ENCODE results near the gene HLCS. TPM values are rescaled to one million over a fixed set of nuclear protein-coding genes. Genes with fewer than 3 reads are reported as not detected.
A peak's percentile ranks its signal among the peaks of the same experiment; 100 is the strongest.

Gene HLCS
- total RNA-seq, 1 donor from 2014 or later: 34.9 TPM

DNA sequence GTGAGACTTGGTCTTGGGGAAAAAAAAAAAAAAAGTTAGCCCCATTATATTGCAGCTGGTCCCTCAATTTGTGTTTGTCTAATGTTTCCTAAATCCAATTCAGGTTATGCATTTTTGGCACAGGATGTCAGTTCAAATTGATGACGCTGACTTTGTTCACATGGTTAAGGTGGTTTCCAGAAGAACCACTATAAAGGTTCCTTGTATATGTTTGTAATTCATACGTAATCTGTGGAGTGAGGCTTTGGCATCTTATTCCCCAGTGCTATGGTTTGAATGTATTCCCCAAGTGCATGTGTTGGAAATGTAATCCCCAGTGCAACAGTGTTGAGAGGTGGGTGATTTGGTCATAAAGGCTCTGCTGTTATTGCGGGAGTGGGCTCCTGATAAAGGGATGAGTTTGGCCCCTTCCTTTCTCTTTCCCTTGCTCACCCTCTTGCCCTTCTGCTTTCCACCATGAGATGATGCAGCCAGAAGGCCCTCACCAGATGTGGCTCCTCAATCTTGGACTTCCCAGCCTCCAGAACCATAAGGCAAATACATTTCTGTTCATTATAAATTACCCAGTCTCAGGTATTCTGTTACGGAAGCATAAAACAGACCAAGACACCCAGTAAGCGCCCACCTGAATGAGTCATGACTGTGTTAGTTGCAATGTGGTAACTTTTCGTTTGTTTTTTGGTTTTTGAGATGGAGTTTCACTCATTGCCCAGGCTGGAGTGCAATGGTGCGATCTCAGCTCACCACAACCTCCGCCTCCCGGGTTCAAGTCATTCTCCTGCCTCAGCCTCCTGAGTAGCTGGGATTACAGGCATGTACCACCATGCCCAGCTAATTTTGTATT lies 19.5 kb upstream of the HLCS start:
- DNase-seq (ENCODE audit: low spot score): no peak

DNA sequence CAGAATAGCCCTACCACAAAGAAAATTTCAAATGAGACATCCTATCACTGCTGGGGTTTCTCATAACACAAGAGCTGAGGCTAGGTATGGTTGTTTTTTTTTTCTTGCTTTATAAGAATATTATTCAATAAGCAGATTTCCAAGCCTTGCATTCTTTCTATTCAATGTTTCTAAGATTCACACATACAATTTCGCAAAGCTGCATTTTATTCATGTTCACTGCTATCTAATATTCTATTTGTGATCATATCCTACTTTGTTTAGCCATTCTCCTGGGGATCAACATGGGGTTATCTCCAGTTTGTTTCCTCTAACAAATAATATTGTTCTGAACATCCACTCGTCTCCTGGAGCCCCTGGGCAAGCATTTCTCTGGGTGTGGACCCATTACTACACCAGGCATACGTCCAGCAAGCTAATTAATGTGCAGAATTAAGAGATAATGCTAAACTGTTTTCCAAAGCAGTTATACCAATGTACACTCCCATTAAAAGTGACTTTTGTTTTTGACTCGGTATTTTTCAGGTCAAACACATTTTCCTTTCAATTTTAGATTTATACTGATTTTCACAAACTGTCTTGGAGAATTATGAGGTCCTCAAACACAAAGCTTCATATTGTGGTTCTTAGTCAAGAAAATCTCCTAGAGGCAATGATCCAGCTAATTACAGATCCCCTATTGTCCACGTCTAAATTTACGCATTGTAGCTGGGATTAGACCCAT lies 15.7 kb upstream of the HLCS start:
- no peak for DNase-seq (ENCODE audit: low spot score)

DNA sequence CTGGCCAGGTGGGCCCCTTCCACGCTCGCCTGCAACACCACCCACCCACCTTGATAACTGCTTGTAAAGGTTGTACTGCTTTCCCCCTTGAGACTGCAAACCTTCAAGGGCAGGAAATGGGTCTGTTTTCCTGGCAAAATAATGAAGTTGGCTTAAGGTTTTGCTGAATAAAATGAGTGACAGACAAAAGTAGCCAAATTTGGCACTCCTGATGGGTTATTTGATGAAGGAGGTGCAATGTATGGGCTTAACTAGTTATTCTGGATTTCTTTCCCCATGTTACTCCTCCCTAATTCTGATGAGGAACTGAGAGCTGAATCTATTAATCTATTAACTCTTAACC lies 14.6 kb upstream of the HLCS start:
- no peak for DNase-seq (ENCODE audit: low spot score)

DNA sequence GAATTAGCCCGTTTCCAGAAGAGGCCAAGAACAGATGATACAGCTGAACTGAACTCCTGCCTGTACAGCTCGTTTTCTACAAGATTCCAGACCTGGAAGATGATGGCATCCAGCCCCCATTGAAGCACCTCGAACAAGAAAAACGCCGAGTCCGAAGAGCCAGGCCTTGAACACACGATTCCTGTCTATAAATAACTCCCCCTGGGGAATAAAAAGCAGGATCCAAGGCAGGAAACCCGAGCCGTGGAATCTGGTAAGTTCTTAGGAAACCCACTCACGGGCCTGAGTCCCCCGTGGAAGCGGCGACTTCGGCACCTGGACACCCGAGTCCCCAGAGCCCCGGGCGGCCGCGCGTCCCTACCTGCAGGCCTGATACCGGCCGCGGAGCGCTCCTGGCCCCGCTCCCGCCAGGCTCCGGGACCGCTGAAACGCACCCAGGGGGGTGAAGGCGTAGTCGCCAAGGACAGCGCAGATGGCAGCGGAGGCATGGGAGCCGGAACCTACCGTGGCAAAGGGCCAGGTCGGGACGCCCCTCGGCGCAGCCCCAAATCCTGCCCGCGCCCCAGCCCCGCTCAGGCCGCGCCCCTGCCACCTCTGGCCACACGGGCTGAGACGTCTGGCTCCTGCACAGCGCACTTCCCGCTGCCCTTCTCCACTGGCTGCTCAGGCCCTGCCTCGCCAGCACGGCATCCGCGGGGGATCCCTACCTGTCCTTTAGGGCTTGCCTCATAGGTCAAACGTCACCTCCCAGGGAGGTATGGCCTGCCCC lies 14.0 kb upstream of the HLCS start:
- peak; percentile 10 for DNase-seq (ENCODE audit: low spot score)

DNA sequence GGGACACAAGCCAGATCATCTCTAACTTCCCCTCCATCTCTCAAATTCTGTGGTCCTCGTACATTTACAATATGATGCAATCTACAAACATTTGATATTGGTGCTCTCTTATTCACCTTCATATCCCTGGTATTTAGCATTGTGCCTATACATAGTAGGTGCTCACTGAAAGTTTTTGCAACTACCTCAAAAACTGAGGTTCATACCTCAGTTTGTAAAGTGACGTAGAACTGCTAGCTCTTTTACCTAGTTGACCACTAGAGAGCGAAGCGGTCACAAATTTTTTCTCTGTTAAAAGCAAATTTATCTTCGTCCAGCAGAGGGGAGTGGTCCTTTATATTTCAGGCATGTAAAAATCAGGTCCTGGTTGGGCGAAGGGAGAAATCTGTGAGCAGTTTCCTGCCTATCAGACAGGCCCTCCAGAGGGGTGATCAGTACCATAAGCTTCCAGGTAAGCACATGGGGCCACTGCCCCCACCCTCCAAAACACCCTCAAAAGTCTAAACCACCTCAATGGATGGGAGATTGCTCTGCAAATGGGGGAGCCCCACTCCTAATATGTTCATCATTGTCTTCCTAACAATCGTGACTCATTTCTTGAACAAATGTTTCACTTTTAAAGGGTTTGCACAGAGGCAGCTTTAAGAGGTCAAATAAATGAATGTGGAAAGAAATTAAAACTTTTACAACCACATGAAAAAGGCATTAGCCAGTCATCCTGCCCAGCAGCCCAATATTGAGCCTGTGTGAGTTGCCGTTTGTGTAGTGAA lies 10.6 kb upstream of the HLCS start:
- peak; percentile 84 for DNase-seq (ENCODE audit: low spot score)

DNA sequence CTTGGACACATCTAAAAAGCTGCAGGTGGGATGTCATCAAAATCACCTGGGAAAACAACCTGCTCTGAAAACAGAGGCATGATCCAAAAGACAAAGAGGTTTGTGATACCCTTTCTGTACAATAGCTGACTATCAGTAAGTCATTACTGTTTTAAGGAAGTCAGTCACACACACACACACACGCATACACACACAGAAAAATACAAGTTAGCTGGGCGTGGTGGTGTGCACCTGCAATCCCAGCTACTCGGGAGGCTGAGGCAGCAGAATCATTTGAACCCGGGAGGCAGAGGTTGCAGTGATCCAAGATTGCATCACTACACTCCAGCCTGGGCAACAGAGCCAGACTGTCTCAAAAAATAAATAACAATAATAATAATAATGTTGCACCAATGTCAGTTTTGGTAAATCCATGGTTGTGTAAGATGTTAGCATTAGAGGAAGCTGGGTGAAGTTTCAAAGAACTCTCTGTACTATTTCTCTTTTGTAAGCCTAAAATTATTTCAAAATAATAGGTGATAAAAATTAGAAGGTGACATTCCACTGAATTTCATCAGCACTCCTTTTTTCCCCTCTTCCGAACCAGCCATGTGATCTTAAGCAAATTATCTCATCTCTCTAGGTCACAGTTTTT lies 9.9 kb upstream of the HLCS start:
- no peak for DNase-seq (ENCODE audit: low spot score)

DNA sequence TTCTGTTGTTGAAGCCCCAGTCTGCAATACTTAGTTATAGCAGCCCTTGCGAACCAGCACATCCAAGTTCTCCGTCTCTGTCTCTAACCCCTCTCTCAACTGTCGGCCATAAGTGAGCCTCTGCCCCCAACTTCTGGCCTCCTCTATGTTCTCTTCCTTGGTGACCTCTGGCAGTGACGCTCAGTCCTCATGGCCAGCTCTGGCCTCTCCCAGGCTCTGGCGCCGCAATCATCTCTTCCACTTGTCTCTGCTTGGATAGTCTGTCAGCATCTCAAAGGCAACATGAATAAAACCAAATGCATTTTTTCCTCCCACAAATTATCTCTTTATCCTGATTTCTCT lies 8.4 kb upstream of the HLCS start:
- no peak for DNase-seq (ENCODE audit: low spot score)

DNA sequence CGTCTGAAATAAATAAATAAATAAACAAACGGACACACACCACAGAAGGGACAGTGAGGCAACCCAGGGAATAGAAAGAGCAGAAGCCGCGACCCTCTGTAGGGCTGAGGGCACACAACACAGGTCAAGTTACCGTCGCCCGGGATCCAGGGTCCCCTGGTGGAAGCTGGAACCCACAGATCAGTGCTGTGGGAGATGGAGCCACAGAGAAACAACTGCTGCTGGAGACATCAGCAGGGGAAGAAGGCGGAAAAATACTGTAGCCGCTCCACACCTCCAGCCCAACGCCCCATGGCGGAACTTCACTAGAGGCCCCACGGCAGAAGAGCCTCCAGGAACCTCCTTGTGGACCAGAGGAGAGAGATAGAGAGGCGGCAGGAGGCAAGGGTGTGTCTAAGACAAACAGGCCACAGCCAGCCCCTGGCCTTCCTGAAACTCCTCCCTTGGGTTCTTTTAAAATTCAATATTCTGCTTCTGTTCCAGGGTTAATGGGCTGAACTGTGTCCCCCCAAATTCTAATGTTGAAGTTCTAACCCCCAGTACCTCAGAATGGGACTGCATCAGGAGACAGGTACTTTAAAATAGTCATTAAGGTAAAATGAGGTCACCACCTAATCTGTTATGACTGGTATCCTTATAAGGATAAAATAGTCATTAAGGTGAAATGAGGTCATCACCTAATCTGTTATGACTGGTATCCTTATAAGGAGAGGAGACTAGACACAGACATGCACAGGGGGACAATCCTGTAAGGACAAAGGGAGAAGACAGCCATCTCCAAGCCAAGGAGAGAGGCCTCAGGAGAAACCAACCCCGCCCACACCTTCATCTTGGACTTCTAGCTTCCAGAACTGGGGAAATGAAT lies 7.7 kb upstream of the HLCS start:
- DNase-seq (ENCODE audit: low spot score): no peak

DNA sequence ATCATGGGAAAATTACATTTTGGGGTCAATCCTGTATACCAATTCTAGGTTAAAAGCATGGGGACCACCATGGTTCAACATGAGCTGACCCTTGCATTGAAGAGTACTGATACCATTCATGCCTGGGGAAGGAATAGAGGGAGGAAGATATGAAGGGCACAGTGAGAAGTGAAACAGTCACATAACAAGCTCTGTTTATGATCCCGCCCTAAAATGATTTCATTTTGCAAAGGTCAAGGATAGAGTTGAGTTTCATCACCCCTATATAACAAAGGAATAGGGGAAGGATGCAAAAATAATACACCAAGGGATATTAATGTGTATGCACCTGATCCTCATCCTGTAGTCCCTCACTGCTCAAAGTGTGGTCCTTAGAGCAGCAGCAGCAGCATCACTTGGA lies 2.5 kb upstream of the HLCS start:
- DNase-seq (ENCODE audit: low spot score): no peak

DNA sequence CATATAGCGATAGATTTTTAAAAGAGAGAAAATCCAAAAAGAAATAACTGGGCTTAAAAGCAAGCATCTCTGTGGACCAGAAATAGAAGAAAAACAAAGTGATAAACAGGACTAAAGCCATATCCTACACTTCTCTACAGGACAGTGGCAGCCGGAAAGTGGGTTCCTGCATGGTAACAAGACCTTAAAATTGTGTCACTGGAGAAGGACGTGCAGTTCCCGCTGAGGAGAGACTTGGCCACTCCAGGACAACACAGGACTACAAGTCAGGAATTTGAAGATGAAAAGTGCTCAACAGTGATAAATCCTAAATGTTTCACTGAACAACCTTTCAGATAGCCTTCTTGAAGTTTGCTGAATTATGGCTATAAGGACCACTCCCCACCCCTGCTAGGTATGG lies 1.9 kb upstream of the HLCS start:
- no peak for DNase-seq (ENCODE audit: low spot score)

DNA sequence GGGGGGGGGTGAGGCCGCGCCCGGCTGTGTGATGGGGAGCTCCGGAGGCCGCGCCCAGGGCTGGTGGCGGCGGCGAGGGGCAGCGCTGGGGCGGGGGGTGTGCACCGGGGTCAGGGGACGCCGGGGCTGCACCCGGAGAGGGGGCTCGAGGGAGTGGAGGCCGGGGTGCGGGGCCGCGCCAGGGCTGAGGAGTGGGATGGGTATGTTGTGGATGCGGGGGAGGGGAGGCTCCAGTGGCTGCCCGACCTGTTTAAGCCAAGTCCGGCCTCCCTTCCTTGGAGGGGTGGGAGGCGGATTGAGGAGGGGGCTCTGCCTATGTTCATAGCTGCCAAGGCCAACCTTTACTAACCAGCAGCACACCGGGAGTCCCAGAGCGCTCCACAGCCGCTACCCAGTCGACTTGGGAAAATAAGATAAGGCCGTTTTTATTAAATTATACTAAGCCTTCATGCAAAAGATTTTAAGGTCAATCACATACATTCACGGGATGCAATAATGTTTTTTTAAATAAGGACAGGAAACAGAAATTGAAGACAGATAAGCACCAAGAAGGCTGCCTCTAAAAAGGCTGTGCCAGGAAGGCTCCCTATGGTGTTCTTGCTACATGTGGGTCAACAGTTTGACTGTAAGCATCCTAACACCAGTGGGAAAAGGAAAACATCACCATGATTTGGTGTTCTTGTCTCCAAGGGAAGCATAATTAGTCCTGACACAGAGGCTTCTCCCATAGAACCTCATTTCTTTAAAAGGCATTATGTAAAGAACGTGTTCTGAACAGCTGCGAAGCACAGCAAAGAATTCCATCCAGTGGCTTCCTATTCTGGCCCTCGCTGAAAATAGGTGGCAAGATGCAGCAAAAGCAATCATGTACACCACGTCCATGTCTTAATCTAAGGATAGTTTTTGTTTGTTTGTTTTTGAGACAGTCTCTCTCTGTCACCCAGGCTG lies 626 bp upstream of the HLCS start:
- DNase-seq (ENCODE audit: low spot score): peak; percentile 20

DNA sequence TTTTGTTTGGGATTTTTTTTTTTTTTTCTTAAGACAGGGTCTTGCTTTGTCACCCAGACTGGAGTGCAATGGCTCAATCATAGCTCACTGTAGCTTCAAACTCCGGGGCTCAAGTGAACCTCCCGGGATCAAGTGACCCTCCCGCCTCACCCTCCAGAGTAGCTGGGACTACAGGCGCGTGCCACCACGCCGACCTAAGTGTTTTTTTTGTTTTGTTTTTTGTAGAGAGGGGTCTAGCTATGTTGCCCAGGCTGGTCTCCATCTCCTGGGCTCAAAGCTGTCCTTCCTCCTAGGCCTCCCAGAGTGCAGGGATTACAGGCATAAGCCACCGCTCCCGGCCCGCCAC lies 776 bp downstream of the HLCS start:
- no peak for DNase-seq (ENCODE audit: low spot score)

DNA sequence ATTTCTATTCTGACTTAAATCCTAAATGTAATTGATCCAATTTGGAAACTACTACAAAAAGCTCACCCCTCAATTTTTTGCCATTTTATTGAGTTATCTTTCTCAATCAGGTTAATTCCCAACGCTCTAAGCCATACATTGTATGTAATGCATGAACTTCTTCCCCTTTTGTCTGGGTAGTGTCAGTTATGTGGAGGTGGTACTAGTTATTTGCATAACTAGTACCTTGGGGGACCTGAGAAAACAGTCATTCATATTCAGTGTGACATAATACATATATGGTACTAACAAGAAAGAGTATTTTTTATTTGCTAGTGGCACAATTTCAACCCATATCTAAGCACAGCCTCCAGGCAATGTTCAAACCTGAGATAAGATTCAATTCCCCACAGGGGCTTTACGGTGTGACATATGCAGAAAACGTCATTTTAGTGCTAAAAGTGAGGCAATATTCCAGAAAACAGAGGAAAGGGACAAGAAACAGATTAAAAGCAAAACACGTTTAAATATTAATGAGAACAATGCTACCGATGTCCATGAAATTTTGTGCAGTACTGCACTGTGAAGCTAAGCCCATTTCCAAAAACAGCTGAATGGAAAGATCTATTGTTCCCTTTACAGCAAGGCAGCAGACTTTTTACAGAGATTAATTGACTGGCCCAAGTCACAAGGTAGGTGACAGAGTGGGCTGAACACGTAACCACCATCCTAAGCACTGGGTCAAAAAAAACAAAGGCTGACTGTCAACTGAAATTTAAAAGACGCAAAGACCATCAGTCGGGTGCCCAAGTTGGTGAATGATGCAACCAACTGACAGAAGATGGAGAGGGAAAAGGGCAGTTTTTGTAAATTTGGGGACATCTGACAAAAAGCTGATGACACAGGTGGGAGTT lies 1.4 kb downstream of the HLCS start:
- DNase-seq (ENCODE audit: low spot score): no peak

DNA sequence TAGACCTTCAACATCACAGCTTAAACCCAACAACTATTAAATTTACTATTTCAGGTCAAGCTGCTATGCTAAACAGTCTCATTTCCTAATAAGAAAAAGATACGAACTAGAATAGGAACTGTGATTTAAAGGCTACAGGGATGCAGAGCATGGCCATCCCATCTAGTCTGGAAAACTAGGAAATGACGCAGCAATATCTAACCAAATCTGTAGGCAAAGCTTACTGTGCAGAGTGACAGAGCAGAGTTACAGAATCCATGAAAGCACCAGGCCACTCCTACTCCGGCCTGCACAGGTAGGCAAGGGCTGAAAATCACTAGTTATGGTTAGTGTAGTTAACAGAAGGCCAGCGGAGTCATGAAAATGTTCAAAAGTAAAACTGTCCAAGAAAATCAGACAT lies 2.1 kb downstream of the HLCS start:
- no peak for DNase-seq (ENCODE audit: low spot score)

DNA sequence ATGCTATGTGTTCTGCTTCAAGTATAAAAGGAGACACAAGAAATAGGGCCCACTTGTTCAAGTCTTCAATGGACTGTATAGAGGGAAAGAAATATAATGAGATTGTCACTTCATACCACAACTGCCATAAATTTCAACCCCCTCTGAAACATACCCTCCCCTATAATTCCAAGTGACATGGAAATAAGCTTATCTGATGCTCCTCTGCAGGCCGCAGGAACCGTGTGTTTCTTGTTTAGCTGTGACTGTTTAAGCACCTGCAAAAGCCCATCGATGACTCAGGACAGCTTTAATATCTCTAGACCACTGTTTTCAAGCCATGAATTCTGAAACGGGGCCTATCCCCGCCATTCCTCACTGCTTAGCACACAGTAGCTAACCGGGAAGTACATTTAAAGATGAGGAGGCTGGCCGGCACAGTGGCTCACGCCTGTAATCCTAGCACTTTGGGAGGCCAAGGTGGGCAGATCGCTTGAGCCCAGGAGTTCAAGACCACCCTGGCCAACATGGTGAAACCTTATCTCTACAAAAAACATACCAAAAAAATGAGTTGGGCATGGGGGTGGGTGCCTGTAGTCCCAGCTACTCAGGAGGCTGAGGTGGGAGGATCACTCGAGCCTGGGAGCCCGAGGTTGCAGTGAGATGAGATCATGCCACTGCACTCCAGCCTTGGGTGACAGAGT lies 4.2 kb downstream of the HLCS start:
- no peak for DNase-seq (ENCODE audit: low spot score)

DNA sequence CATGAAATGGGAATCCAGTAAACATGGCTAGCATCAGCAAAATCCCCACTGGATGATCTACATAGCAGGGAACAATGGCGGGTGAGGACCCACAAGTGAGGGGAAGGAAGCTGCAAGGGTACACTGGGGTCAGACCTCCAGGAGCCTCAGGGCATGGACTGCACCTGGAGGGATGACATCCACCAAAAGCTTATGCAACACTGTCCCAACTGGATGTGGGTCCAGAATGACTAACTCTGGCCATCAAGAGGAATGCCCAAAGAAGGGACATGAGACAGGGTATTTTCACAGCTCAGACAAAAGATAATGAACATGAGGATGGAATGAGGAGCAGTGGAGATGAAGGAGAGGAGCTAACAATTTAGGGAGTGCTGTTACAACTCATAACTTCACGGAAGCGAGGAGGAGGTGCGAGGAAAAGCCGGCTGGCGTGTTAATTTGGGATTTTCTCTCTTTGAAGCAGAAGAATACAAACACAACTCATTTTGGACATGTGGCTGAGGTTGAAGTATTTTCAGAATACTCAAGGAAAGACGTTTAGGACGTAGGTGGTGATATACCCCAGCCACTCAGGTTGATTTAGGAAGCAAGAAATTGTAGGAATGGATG lies 5.7 kb downstream of the HLCS start:
- DNase-seq (ENCODE audit: low spot score): no peak
